ENCODE data around the gene SNED1.
A peak's percentile ranks its signal among the peaks of the same experiment; 100 is the strongest.
"Not testable (repeated sequence)": the region's sequence is repeated elsewhere in the genome, so short reads cannot be mapped to it uniquely, and the experiment has no call there.

Gene SNED1

DNA sequence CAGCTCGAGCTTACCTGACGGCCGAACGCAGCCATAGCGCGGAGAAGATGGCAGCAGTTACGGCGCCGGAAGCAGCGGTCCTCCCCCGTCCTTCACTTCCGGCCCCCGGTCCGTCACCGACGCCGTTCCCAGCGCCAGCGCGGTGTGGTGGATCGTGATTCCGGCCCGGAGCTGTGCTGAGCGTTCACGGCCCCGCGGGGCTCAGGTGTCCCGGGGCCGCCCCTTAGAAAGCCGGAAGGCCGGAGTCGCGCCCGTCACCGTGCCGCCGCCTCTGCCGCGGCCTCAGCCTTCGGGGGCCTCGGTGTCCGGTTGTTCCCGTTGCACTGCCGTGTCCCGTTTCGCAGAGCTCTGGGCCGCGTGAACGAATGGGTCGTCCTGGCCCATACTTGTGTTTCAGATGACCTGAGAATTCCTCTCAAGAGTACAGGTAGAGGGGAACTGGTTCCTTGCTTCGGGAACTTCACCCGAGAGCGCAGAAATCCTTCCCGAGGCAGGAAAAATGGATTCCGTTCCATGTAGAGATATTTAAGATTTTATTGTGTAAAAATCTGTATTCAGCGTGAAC is 103.9 kb downstream of the SNED1 start, which contains the start of gene MTERF4:
Gene MTERF4 (minus strand): TSS at position 49 of the 565 bp plus-strand sequence. CDS start 14 bp downstream, at position 35.
- Histone ChIP-seq H3K9ac (ENCODE audit: low read depth, low read length, poor library complexity, severe bottlenecking) (peak within 1 kb of the TSS; percentile 97), H3K4me1 (ENCODE audit: insufficient read depth, low read length, poor library complexity, severe bottlenecking) (peaks cover 21% of the 10 kb centered on the region), H3K9me2 (replicated peaks; ENCODE audit: low read depth, low read length) (no peaks in the 10 kb centered on the region), H3K79me2 (ENCODE audit: insufficient read depth, low read length) (peaks cover 53% of the 10 kb centered on the region), H4K20me1 (ENCODE audit: insufficient read depth, low read length, poor library complexity, severe bottlenecking) (no peaks in the 10 kb centered on the region), H3K4me2 (ENCODE audit: low read depth, low read length, poor library complexity, severe bottlenecking) (peak within 1 kb of the TSS; percentile 95), H3K4me3 (ENCODE audit: low read length, poor library complexity, severe bottlenecking) (peak within 1 kb of the TSS; percentile 98), H3K9me3 (ENCODE audit: insufficient read depth, low read depth, low read length) (no peaks in the 10 kb centered on the region), H3K27me3 (ENCODE audit: insufficient read depth, low read length, poor library complexity, severe bottlenecking) (no peaks in the 10 kb centered on the region), H3F3A (ENCODE audit: low read depth) (no peaks in the 10 kb centered on the region), H2AFZ (ENCODE audit: low read length) (peak within 1 kb of the TSS; percentile 100), H3K36me3 (ENCODE audit: insufficient read depth, low read length) (peaks cover 6% of the 10 kb centered on the region; the same call in 1 of the 2 replicates)
- no peak for TF ChIP-seq EZH2phosphoT487 (IDR thresholded peaks at IDR 0.05; ENCODE audit: borderline replicate concordance)
- TF ChIP-seq CTCF (conservative IDR thresholded peaks at IDR 0.05; ENCODE audit: low read length): no peak

- peak overlapping the region; percentile 100; the same call in 1 of the 2 replicates for H2AFZ ChIP-seq (ENCODE audit: low read length)
Observed at GRCh38 chr2:241103176-241103595, 104.8 kb downstream of the SNED1 start.

DNA sequence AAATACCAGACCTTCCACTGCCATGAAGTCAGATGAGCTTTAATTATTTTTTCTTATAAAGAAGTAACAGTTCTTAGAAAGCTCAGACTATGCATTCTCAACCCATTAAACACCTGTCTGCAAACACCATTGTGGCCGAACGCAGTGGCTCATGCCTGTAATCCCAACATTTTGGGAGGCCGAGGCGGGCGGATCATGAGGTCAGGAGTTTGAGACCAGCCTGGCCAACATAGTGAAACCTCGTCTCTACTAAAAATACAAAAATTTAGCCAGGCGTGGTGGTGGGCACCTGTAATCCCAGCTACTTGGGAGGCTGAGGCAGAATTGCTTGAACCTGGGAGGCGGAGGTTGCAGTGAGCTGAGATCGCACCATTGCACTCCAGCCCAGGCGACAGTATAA is 106.2 kb downstream of the SNED1 start:
- H3K79me2 ChIP-seq (ENCODE audit: insufficient read depth, low read length): peaks cover 38% of the 10 kb centered on the region
- H3K9me3 ChIP-seq (ENCODE audit: insufficient read depth, low read depth, low read length); H3F3A ChIP-seq (ENCODE audit: low read depth); H2AFZ ChIP-seq (ENCODE audit: low read length); H3K9me2 ChIP-seq (replicated peaks; ENCODE audit: low read depth, low read length); H4K20me1 ChIP-seq (ENCODE audit: insufficient read depth, low read length, poor library complexity, severe bottlenecking); H3K9ac ChIP-seq (ENCODE audit: low read depth, low read length, poor library complexity, severe bottlenecking); H3K4me3 ChIP-seq (ENCODE audit: low read length, poor library complexity, severe bottlenecking); H3K27me3 ChIP-seq (ENCODE audit: insufficient read depth, low read length, poor library complexity, severe bottlenecking); H3K4me2 ChIP-seq (ENCODE audit: low read depth, low read length, poor library complexity, severe bottlenecking): not testable (repeated sequence)
- peaks cover 17% of the 10 kb centered on the region; the same call in 1 of the 2 replicates for H3K36me3 ChIP-seq (ENCODE audit: insufficient read depth, low read length)
- peaks cover 21% of the 10 kb centered on the region for H3K4me1 ChIP-seq (ENCODE audit: insufficient read depth, low read length, poor library complexity, severe bottlenecking)

More at GRCh38 chr2:241103176-241103595, 104.8 kb downstream of the SNED1 start:
- Histone ChIP-seq H3K36me3 (ENCODE audit: insufficient read depth, low read length) (peaks cover 15% of the 10 kb centered on the region; the same call in 1 of the 2 replicates), H3K9ac (ENCODE audit: low read depth, low read length, poor library complexity, severe bottlenecking) (peak overlapping the region; percentile 97), H3K27me3 (ENCODE audit: insufficient read depth, low read length, poor library complexity, severe bottlenecking) (no peaks in the 10 kb centered on the region), H3K4me2 (ENCODE audit: low read depth, low read length, poor library complexity, severe bottlenecking) (peak overlapping the region; percentile 95), H3K4me3 (ENCODE audit: low read length, poor library complexity, severe bottlenecking) (peak overlapping the region; percentile 98), H4K20me1 (ENCODE audit: insufficient read depth, low read length, poor library complexity, severe bottlenecking) (no peaks in the 10 kb centered on the region), H3K9me3 (ENCODE audit: insufficient read depth, low read depth, low read length) (no peaks in the 10 kb centered on the region), H3F3A (ENCODE audit: low read depth) (no peaks in the 10 kb centered on the region), H3K9me2 (replicated peaks; ENCODE audit: low read depth, low read length) (no peaks in the 10 kb centered on the region), H3K79me2 (ENCODE audit: insufficient read depth, low read length) (peaks cover 46% of the 10 kb centered on the region), H3K4me1 (ENCODE audit: insufficient read depth, low read length, poor library complexity, severe bottlenecking) (peaks cover 21% of the 10 kb centered on the region)
- TF ChIP-seq EZH2phosphoT487 (IDR thresholded peaks at IDR 0.05; ENCODE audit: borderline replicate concordance) (no peak), CTCF (conservative IDR thresholded peaks at IDR 0.05; ENCODE audit: low read length) (no peak)

DNA sequence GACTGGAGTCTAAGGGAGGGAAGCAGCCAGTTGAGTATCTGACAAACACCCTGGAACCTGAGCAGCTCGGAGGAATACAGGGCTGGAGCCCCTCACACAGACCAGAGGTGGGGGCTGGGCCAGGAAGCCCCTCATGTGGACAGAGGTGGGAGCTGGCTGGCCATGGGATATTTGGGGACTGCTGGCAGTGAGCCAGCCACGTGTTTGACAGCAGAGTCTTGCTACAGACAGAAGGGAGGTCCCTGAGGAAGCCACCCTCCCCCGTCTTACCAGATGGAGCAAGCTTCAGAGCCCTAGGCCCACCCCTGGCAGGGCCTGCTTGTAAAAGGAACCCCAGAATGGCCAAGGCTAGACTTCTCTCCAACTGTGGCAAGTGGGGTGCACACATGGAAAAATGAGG is 107.2 kb downstream of the SNED1 start:
- Histone ChIP-seq H3K4me3 (ENCODE audit: low read length, poor library complexity, severe bottlenecking) (no peak overlapping the region), H3K9me2 (replicated peaks; ENCODE audit: low read depth, low read length) (no peaks in the 10 kb centered on the region), H3K36me3 (ENCODE audit: insufficient read depth, low read length) (peaks cover 17% of the 10 kb centered on the region; the same call in 1 of the 2 replicates), H3F3A (ENCODE audit: low read depth) (no peaks in the 10 kb centered on the region), H3K79me2 (ENCODE audit: insufficient read depth, low read length) (peaks cover 28% of the 10 kb centered on the region), H4K20me1 (ENCODE audit: insufficient read depth, low read length, poor library complexity, severe bottlenecking) (no peaks in the 10 kb centered on the region), H3K27me3 (ENCODE audit: insufficient read depth, low read length, poor library complexity, severe bottlenecking) (no peaks in the 10 kb centered on the region), H3K9ac (ENCODE audit: low read depth, low read length, poor library complexity, severe bottlenecking) (no peak overlapping the region), H2AFZ (ENCODE audit: low read length) (no peak overlapping the region), H3K4me2 (ENCODE audit: low read depth, low read length, poor library complexity, severe bottlenecking) (no peak overlapping the region), H3K9me3 (ENCODE audit: insufficient read depth, low read depth, low read length) (no peaks in the 10 kb centered on the region), H3K4me1 (ENCODE audit: insufficient read depth, low read length, poor library complexity, severe bottlenecking) (peaks cover 20% of the 10 kb centered on the region)
- no peak for TF ChIP-seq EZH2phosphoT487 (IDR thresholded peaks at IDR 0.05; ENCODE audit: borderline replicate concordance)
- TF ChIP-seq CTCF (conservative IDR thresholded peaks at IDR 0.05; ENCODE audit: low read length): no peak

All from Loucy (cell line).